HG02759 (cell line): ENCODE data around the gene RBMS3.
"Not testable (repeated sequence)": the region's sequence is repeated elsewhere in the genome, so short reads cannot be mapped to it uniquely, and the experiment has no call there.

Source experiments
- ATAC-seq: cut with Tn5 transposase; IDR thresholded peaks from one replicate; pipeline ENCODE4 v1.9.1; 2021; ENCODE audit warnings: mild to moderate bottlenecking, moderate library complexity; ENCODE audit not compliant: unreplicated experiment

Gene RBMS3

GRCh38 chr3:29337565-29337964 lies 56.7 kb downstream of the RBMS3 start:
- no peak for ATAC-seq

- ATAC-seq: no peak
These were observed 57.5 kb downstream of the RBMS3 start for GRCh38 chr3:29338377-29338776.

- ATAC-seq: no peak
These were observed 58.4 kb downstream of the RBMS3 start for GRCh38 chr3:29339016-29339833.

DNA sequence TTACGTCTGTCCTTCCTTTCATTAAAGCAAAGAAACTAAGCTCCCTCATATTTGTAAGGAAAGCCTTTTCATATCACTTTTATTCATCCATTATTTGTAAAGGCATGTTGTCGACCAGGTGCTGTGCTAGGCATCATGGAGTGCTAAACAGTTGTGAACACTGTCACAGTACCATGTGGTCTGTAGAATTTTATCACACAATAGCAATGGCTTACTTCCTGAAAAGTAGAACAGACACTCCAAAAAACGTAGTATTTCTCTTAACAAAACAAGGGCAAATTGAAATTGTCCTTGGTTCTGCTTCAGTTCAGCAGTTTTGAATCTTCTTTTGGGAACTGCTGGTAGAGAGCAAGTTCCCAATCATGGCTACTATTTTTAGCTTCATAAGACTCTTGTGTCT lies 63.3 kb downstream of the RBMS3 start:
- ATAC-seq: no peak

DNA sequence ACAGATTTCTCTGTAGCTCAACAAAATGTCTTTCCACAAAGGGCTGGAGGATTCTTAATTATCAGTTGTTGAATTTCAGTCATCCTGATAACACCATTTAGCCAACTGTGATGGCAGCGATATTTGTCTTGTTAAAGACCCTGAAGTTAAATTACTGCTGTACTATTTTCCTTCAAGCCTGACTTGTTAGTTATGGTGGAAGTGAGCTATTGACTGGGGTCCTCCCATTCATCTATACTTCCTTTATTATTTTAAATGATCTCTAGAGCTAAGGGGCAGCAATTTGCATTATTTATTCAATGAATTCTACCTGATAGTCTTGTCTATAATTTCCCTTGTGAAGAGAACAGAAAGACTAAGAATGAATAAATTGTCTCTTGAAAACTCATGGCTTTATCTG lies 64.1 kb downstream of the RBMS3 start:
- no peak for ATAC-seq

GRCh38 chr3:29345516-29346300 lies 64.8 kb downstream of the RBMS3 start:
- ATAC-seq: no peak

GRCh38 chr3:29346828-29347227 lies 66.0 kb downstream of the RBMS3 start:
- ATAC-seq: no peak

DNA sequence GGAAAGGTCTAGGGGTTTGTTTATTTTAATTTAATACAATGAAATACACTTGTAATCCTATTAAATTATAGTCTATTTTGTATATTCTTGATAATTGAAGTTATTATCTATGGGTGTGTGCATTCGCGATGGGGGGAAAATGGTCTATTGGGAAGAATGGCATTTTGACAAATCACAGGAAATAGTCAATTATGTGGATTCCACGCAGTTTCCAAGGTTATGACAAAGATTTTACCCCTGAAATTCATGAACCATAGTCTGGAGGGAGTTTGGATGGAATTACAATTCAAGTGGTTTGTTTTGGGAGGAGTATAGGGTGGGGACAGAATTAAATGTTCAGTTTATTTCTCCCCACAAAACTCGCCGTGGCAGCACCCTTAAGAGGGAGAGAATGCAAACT lies 66.5 kb downstream of the RBMS3 start:
- no peak for ATAC-seq

- no peak for ATAC-seq
These were observed 67.4 kb downstream of the RBMS3 start for GRCh38 chr3:29348316-29348715.

GRCh38 chr3:29349049-29349448 lies 68.2 kb downstream of the RBMS3 start:
- ATAC-seq: no peak

- peak; percentile 64 for ATAC-seq
These were observed 72.9 kb downstream of the RBMS3 start for GRCh38 chr3:29353807-29354206.

DNA sequence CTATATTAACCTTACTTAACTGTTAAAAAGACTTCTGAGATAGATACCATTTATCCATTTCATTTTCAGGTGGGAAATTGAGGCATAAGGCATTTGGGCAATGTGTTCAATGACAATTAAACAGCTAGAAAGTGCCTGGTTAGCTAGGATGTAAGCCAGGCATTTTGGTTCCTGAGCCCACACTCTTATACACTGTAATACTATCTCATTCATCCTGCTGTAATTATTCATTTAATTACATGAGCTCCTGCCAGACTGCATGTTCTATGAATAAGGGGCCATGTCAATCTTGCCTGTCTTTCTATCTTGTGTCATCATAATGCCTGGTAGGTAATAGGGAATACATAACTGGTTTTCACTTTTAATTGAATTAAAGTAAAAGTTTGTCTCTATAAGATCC lies 74.0 kb downstream of the RBMS3 start:
- ATAC-seq: no peak

- no peak for ATAC-seq
These were observed 75.2 kb downstream of the RBMS3 start for GRCh38 chr3:29356062-29356461.

GRCh38 chr3:29360289-29360688 lies 79.4 kb downstream of the RBMS3 start:
- not testable (repeated sequence) for ATAC-seq

GRCh38 chr3:29363110-29363509 lies 82.2 kb downstream of the RBMS3 start:
- no peak for ATAC-seq

DNA sequence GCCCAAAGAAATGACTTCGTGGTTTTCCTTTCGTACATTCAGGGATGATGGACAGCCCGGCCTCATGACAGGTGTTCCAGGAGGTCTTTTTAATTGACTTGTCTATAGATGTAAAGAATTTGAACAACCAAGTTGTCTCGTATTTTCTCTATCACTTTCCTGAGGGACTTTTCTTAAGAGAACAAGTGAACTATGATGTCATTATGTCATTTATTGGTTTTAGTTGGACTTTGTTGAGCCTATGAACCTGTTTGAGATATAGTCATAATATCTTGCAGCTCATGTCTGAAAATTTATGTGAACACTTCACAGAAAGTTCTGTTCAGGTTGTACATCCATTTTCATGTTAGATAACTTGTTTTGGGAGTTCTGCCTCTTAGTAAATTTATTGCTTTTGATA lies 89.2 kb downstream of the RBMS3 start:
- ATAC-seq: no peak

GRCh38 chr3:29370476-29371420 lies 89.9 kb downstream of the RBMS3 start:
- no peak for ATAC-seq

DNA sequence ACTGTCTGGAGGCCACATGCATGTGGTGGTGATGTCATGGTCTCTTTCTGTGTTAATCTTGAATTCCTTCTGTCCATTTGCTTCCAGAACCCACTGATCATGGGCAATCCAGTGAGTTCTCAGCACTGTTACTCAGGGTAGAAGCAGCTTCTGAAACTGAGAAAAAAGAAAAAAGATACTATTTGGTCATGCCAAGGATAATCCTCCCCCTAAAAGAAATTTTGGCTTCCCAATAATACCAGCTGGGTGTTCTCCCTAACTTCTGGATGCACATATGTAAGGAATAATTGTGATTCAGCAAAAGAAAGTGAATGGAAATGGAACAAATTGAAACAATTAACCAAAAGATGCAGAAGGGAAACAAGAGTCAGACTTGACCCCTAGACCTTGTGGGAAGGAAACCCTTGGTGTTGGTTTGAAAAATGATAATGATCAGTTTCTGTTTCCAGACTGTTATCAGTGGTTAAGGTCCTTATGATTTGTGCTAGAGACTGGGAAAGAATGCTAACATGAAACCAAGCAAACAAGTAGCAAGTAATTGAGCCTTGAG lies 92.3 kb downstream of the RBMS3 start:
- ATAC-seq: no peak

- no peak for ATAC-seq
These were observed 93.4 kb downstream of the RBMS3 start for GRCh38 chr3:29374226-29374625.

DNA sequence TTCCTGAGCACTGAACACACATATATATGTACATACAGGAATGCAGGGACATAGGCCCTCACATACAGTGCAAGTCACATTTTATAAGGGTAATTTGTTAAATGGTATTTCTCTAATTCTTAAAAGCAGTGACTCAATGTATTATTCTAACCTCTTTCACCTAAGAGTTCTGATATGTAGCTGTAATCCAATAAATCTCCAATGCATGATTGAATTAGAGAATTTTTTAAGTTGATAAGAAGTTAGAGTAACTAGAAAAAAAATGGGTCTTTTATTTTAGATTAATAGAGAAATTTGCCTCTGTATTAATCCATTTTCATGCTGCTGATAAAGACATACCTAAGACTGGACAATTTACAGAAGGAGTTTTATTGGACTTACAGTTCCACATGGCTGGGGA lies 98.2 kb downstream of the RBMS3 start:
- ATAC-seq: no peak

- ATAC-seq: no peak
These were observed 100.7 kb downstream of the RBMS3 start for GRCh38 chr3:29381595-29381994.
